ENCODE data around the gene MAB21L3.

The MAB21L3 gene

GRCh38 chr1:116166655-116167054 lies 55.5 kb downstream of the MAB21L3 start:
- DNase-seq = no peak

- no peak for DNase-seq
Measured at GRCh38 chr1:116167625-116168276, 56.6 kb downstream of the MAB21L3 start.

GRCh38 chr1:116168277-116169032 lies 57.3 kb downstream of the MAB21L3 start:
- DNase-seq = no peak

- DNase-seq = no peak
Measured at GRCh38 chr1:116169898-116170297, 58.7 kb downstream of the MAB21L3 start.

GRCh38 chr1:116170721-116171589 lies 59.8 kb downstream of the MAB21L3 start:
- no peak for DNase-seq

- DNase-seq = no peak
Measured at GRCh38 chr1:116172666-116173065, 61.5 kb downstream of the MAB21L3 start.

GRCh38 chr1:116175611-116176010 lies 64.4 kb downstream of the MAB21L3 start:
- no peak for DNase-seq

- DNase-seq = no peak
Measured at GRCh38 chr1:116176306-116176789, 65.1 kb downstream of the MAB21L3 start.

GRCh38 chr1:116177861-116178260 lies 66.7 kb downstream of the MAB21L3 start:
- no peak for DNase-seq

- no peak for DNase-seq
Measured at GRCh38 chr1:116178837-116179236, 67.6 kb downstream of the MAB21L3 start.

- no peak for DNase-seq
Measured at GRCh38 chr1:116179419-116179818, 68.2 kb downstream of the MAB21L3 start.

- no peak for DNase-seq
Measured at GRCh38 chr1:116179964-116180363, 68.8 kb downstream of the MAB21L3 start.

- DNase-seq = peak; percentile 20
Measured at GRCh38 chr1:116182019-116182714, 71.0 kb downstream of the MAB21L3 start.

Measured in NCI-H446 treated with DMSO at 0.1 percent for 48 hours (cell line).